ENCODE measurements around the gene DDC.

DDC gene

GRCh38 chr7:50431722-50432305, 133.4 kb downstream of the DDC start:
- Mint-ChIP-seq H3K4me1 (ENCODE audit: low read depth) (no peaks in the 10 kb centered on the region), H3K36me3 (ENCODE audit: low read depth) (peaks cover under 1% of the 10 kb centered on the region), H3K27ac (no peak overlapping the region), H3K4me3 (no peak overlapping the region), H3K27me3 (ENCODE audit: low read depth) (no peaks in the 10 kb centered on the region), H3K9me3 (no peaks in the 10 kb centered on the region)

GRCh38 chr7:50431316-50431715, 133.9 kb downstream of the DDC start:
- H3K36me3 Mint-ChIP-seq (ENCODE audit: low read depth): no peaks in the 10 kb centered on the region
- H3K4me3 Mint-ChIP-seq: no peak overlapping the region
- no peak overlapping the region for H3K27ac Mint-ChIP-seq
- H3K27me3 Mint-ChIP-seq (ENCODE audit: low read depth): no peaks in the 10 kb centered on the region
- no peaks in the 10 kb centered on the region for H3K9me3 Mint-ChIP-seq
- H3K4me1 Mint-ChIP-seq (ENCODE audit: low read depth): no peaks in the 10 kb centered on the region

GRCh38 chr7:50428911-50429310, 136.3 kb downstream of the DDC start:
- no peak overlapping the region for H3K4me3 Mint-ChIP-seq
- H3K27ac Mint-ChIP-seq: no peak overlapping the region
- no peaks in the 10 kb centered on the region for H3K9me3 Mint-ChIP-seq
- H3K27me3 Mint-ChIP-seq (ENCODE audit: low read depth): no peaks in the 10 kb centered on the region
- H3K36me3 Mint-ChIP-seq (ENCODE audit: low read depth): no peaks in the 10 kb centered on the region
- H3K4me1 Mint-ChIP-seq (ENCODE audit: low read depth): no peaks in the 10 kb centered on the region

- Mint-ChIP-seq H3K27me3 (ENCODE audit: low read depth) (no peaks in the 10 kb centered on the region), H3K4me1 (ENCODE audit: low read depth) (no peaks in the 10 kb centered on the region), H3K9me3 (no peaks in the 10 kb centered on the region), H3K27ac (no peak overlapping the region), H3K4me3 (no peak overlapping the region), H3K36me3 (ENCODE audit: low read depth) (no peaks in the 10 kb centered on the region)
Measured at GRCh38 chr7:50427518-50427917, 137.7 kb downstream of the DDC start.

GRCh38 chr7:50426280-50427045, 138.7 kb downstream of the DDC start:
- Mint-ChIP-seq H3K9me3 (no peaks in the 10 kb centered on the region), H3K4me1 (ENCODE audit: low read depth) (no peaks in the 10 kb centered on the region), H3K36me3 (ENCODE audit: low read depth) (no peaks in the 10 kb centered on the region), H3K27me3 (ENCODE audit: low read depth) (no peaks in the 10 kb centered on the region), H3K4me3 (no peak overlapping the region), H3K27ac (no peak overlapping the region)

GRCh38 chr7:50425318-50425717, 139.9 kb downstream of the DDC start:
- Mint-ChIP-seq H3K27me3 (ENCODE audit: low read depth) (no peaks in the 10 kb centered on the region), H3K4me3 (no peak overlapping the region), H3K4me1 (ENCODE audit: low read depth) (no peaks in the 10 kb centered on the region), H3K36me3 (ENCODE audit: low read depth) (no peaks in the 10 kb centered on the region), H3K27ac (no peak overlapping the region), H3K9me3 (no peaks in the 10 kb centered on the region)

- Mint-ChIP-seq H3K27ac (no peak overlapping the region), H3K9me3 (no peaks in the 10 kb centered on the region), H3K27me3 (ENCODE audit: low read depth) (no peaks in the 10 kb centered on the region), H3K4me3 (no peak overlapping the region), H3K36me3 (ENCODE audit: low read depth) (no peaks in the 10 kb centered on the region), H3K4me1 (ENCODE audit: low read depth) (no peaks in the 10 kb centered on the region)
Measured at GRCh38 chr7:50423860-50424259, 141.3 kb downstream of the DDC start.

GRCh38 chr7:50422858-50423257, 142.3 kb downstream of the DDC start:
- Mint-ChIP-seq H3K4me3 (no peak overlapping the region), H3K36me3 (ENCODE audit: low read depth) (no peaks in the 10 kb centered on the region), H3K27me3 (ENCODE audit: low read depth) (no peaks in the 10 kb centered on the region), H3K27ac (no peak overlapping the region), H3K9me3 (no peaks in the 10 kb centered on the region), H3K4me1 (ENCODE audit: low read depth) (peaks cover 4% of the 10 kb centered on the region)

GRCh38 chr7:50421043-50421442, 144.2 kb downstream of the DDC start:
- Mint-ChIP-seq H3K9me3 (no peaks in the 10 kb centered on the region), H3K36me3 (ENCODE audit: low read depth) (no peaks in the 10 kb centered on the region)

GRCh38 chr7:50418526-50419290, 146.5 kb downstream of the DDC start:
- Mint-ChIP-seq H3K9me3 (no peaks in the 10 kb centered on the region), H3K4me3 (no peak overlapping the region), H3K36me3 (ENCODE audit: low read depth) (peaks cover 6% of the 10 kb centered on the region), H3K4me1 (ENCODE audit: low read depth) (peaks cover 27% of the 10 kb centered on the region), H3K27me3 (ENCODE audit: low read depth) (no peaks in the 10 kb centered on the region), H3K27ac (no peak overlapping the region)

More at GRCh38 chr7:50421043-50421442, 144.2 kb downstream of the DDC start:
- no peak overlapping the region for H3K4me3 Mint-ChIP-seq
- peaks cover 19% of the 10 kb centered on the region for H3K4me1 Mint-ChIP-seq (ENCODE audit: low read depth)
- no peaks in the 10 kb centered on the region for H3K27me3 Mint-ChIP-seq (ENCODE audit: low read depth)
- no peak overlapping the region for H3K27ac Mint-ChIP-seq

GRCh38 chr7:50418086-50418515, 147.1 kb downstream of the DDC start:
- H3K27me3 Mint-ChIP-seq (ENCODE audit: low read depth): no peaks in the 10 kb centered on the region
- H3K27ac Mint-ChIP-seq: no peak overlapping the region
- peaks cover 27% of the 10 kb centered on the region for H3K4me1 Mint-ChIP-seq (ENCODE audit: low read depth)
- H3K9me3 Mint-ChIP-seq: no peaks in the 10 kb centered on the region
- peaks cover 6% of the 10 kb centered on the region for H3K36me3 Mint-ChIP-seq (ENCODE audit: low read depth)
- H3K4me3 Mint-ChIP-seq: no peak overlapping the region

GRCh38 chr7:50416527-50417182, 148.6 kb downstream of the DDC start:
- H3K9me3 Mint-ChIP-seq: no peaks in the 10 kb centered on the region
- peak overlapping the region; percentile 76 for H3K4me3 Mint-ChIP-seq
- H3K27me3 Mint-ChIP-seq (ENCODE audit: low read depth): no peaks in the 10 kb centered on the region
- peaks cover 30% of the 10 kb centered on the region for H3K4me1 Mint-ChIP-seq (ENCODE audit: low read depth)
- H3K36me3 Mint-ChIP-seq (ENCODE audit: low read depth): peaks cover 9% of the 10 kb centered on the region
- H3K27ac Mint-ChIP-seq: peak overlapping the region; percentile 70

- peak overlapping the region; percentile 49 for H3K27ac Mint-ChIP-seq
- peaks cover 32% of the 10 kb centered on the region for H3K4me1 Mint-ChIP-seq (ENCODE audit: low read depth)
- no peaks in the 10 kb centered on the region for H3K9me3 Mint-ChIP-seq
- H3K27me3 Mint-ChIP-seq (ENCODE audit: low read depth): no peaks in the 10 kb centered on the region
- peaks cover 11% of the 10 kb centered on the region for H3K36me3 Mint-ChIP-seq (ENCODE audit: low read depth)
- H3K4me3 Mint-ChIP-seq: peak overlapping the region; percentile 26
Measured at GRCh38 chr7:50415844-50416364, 149.3 kb downstream of the DDC start.

GRCh38 chr7:50413561-50413960, 151.6 kb downstream of the DDC start:
- H3K4me3 Mint-ChIP-seq: no peak overlapping the region
- no peak overlapping the region for H3K27ac Mint-ChIP-seq
- H3K9me3 Mint-ChIP-seq: no peaks in the 10 kb centered on the region
- peaks cover 18% of the 10 kb centered on the region for H3K36me3 Mint-ChIP-seq (ENCODE audit: low read depth)
- no peaks in the 10 kb centered on the region for H3K27me3 Mint-ChIP-seq (ENCODE audit: low read depth)
- H3K4me1 Mint-ChIP-seq (ENCODE audit: low read depth): peaks cover 48% of the 10 kb centered on the region
